Tibial nerve (tissue), 4 donors: ENCODE results near the gene CCND3. TPM values are rescaled to one million over a fixed set of nuclear protein-coding genes. Genes with fewer than 3 reads are reported as not detected.

ENCODE experiments used
- DNase-seq, 2 donors: peaks; one replicate each; pipeline ENCODE4 v3.0.0-alpha.2; 2019; ENCODE audit warnings: low spot score in 2 of 2
- H3K27ac ChIP-seq, 4 donors: fragments of 200-600 bp; sonication (generic) in 3 of 4; one replicate each; pipeline ENCODE4 v1.5.1; 2017 to 2019; ENCODE audit warnings: mild to moderate bottlenecking in 1 of 4
- H3K27me3 ChIP-seq, 2 donors: fragments of 200-600 bp; sonication (generic) in 1 of 2; one replicate each; pipeline versions ENCODE4 v1.5.1 to v1.6.0; 2017 to 2019
- H3K36me3 ChIP-seq, 3 donors: fragments of 200-600 bp; sonication (generic); one replicate each; pipeline ENCODE4 v1.5.1; 2018 to 2019
- H3K4me1 ChIP-seq, 4 donors: fragments of 200-600 bp; sonication (generic) in 3 of 4; one replicate each; pipeline ENCODE4 v1.5.1; 2017 to 2019
- H3K4me3 ChIP-seq, 4 donors: fragments of 200-600 bp; sonication (generic) in 3 of 4; one replicate each; pipeline ENCODE4 v1.5.1; 2017 to 2019; ENCODE audit warnings: mild to moderate bottlenecking in 1 of 4, moderate library complexity in 1 of 4
- H3K9me3 ChIP-seq, 4 donors: fragments of 200-600 bp; sonication (generic) in 3 of 4; one replicate each; pipeline ENCODE4 v1.5.1; 2017 to 2019
- EP300 ChIP-seq, 2 donors: sonication (generic); formaldehyde crosslinking; IDR thresholded peaks; one replicate each; pipeline ENCODE4 v1.6.1; 2017; ENCODE audit warnings: antibody characterized with exemption in 2 of 2, mild to moderate bottlenecking in 1 of 2
- POLR2A ChIP-seq, 2 donors: fragments of 450-650 bp; IDR thresholded peaks; one replicate each; pipeline ENCODE4 v1.6.1; 2017; ENCODE audit warnings: antibody characterized with exemption in 2 of 2, mild to moderate bottlenecking in 2 of 2, moderate library complexity in 2 of 2
- WGBS, 2 donors: methylation state at CpG; one replicate each; pipeline ENCODE4 v1.1.5; 2018; 5-methylcytosine and 5-hydroxymethylcytosine counted together
- total RNA-seq, 4 donors: library from RNA; depleted of rRNA; stranded (reverse); fragments of >200 nt; gene quantifications; one replicate each; pipeline ENCODE4 v1.1.0, GENCODE V29; 2016
- TF ChIP-seq, protein P1 (sequence below), 5 experiments: fragments of 200-600 bp in 3 of 5; fragments of 450-650 bp in 2 of 5; sonication (generic) in 3 of 5; IDR thresholded peaks; one replicate each; pipeline ENCODE4 v1.5.1; 2016 to 2019; ENCODE audit warnings: antibody characterized with exemption in 5 of 5, mild to moderate bottlenecking in 3 of 5, moderate library complexity in 2 of 5

Gene CCND3
- total RNA-seq, 4 donors from 2014 or later, result 175 to 325 (median 248) TPM

DNA sequence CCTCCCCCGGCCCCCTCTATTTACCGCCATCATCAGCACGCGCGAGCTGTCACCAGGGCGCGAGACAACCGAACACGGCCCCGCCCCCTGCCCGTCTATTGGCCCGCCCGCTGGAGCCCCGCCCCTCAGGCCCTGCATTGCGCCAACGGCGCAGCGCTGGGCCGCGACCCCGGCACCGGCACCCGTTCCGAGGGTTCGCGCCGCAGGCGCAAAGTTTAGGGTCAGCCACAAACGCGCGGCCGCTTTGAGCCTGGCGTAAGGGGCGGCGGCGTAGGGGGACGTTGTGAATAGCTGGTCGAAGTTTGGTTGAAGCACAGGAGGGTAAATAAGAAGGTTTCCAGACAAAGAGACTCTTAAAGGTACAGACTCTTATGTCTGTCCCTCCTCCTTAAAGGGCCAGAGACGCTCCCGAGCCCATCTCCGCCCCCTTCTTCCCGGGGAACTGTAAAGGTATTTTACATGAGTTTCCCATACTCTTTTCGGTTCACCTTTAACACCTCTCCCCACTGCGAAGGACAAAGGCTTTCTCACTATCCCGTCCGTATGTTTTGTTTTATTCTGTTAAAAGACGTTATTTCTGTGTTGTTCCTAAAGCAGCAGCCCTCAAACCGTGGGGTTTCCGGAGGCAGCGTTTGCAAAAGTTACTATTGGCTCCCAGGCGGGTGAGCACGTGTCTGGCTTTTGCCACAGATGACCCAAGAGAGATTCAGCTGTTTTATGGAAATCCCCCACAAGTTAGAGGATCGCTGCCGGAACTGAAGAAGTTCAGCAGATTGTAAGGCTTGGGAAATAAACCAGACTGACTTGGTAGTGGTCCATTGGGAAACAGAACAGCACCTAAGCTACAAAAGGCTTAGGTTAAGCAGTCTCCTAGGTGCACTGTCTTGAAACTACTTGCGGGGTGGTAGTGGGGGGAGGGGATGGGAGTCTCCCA lies 46.0 kb downstream of the CCND3 start, which contains the start of gene USP49:
TSS of gene USP49 (minus strand) at position 76 of the 934 bp plus-strand sequence. CDS start 88,392 bp downstream, outside the sequence.
- no peaks in the 10 kb centered on the region for H3K27me3 ChIP-seq
- TF ChIP-seq POLR2A (IDR thresholded peaks at IDR 0.05), result no peak
- TF ChIP-seq EP300 (IDR thresholded peaks at IDR 0.05), result peak; percentile 33 to 74
- TF ChIP-seq, protein P1, sequence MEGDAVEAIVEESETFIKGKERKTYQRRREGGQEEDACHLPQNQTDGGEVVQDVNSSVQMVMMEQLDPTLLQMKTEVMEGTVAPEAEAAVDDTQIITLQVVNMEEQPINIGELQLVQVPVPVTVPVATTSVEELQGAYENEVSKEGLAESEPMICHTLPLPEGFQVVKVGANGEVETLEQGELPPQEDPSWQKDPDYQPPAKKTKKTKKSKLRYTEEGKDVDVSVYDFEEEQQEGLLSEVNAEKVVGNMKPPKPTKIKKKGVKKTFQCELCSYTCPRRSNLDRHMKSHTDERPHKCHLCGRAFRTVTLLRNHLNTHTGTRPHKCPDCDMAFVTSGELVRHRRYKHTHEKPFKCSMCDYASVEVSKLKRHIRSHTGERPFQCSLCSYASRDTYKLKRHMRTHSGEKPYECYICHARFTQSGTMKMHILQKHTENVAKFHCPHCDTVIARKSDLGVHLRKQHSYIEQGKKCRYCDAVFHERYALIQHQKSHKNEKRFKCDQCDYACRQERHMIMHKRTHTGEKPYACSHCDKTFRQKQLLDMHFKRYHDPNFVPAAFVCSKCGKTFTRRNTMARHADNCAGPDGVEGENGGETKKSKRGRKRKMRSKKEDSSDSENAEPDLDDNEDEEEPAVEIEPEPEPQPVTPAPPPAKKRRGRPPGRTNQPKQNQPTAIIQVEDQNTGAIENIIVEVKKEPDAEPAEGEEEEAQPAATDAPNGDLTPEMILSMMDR (IDR thresholded peaks at IDR 0.05), result peak in 1 of 5 experiments; percentile 26
- peaks cover 0 to 27% (median 17%) of the 10 kb centered on the region in 4 donors for H3K4me1 ChIP-seq
- H3K27ac ChIP-seq, result peak within 1 kb of the TSS; percentile 10 to 90 (median 82)
- DNase-seq, result peak; percentile 83 to 86
- peaks cover 0 to 7% (median 0%) of the 10 kb centered on the region in 3 donors for H3K36me3 ChIP-seq
- peak within 1 kb of the TSS; percentile 46 to 97 (median 83) for H3K4me3 ChIP-seq
- H3K9me3 ChIP-seq, result no peaks in the 10 kb centered on the region
- WGBS, 2 donors, result 0 to 1% methylated on average over 28 to 43 of the region's 55 CpGs

DNA sequence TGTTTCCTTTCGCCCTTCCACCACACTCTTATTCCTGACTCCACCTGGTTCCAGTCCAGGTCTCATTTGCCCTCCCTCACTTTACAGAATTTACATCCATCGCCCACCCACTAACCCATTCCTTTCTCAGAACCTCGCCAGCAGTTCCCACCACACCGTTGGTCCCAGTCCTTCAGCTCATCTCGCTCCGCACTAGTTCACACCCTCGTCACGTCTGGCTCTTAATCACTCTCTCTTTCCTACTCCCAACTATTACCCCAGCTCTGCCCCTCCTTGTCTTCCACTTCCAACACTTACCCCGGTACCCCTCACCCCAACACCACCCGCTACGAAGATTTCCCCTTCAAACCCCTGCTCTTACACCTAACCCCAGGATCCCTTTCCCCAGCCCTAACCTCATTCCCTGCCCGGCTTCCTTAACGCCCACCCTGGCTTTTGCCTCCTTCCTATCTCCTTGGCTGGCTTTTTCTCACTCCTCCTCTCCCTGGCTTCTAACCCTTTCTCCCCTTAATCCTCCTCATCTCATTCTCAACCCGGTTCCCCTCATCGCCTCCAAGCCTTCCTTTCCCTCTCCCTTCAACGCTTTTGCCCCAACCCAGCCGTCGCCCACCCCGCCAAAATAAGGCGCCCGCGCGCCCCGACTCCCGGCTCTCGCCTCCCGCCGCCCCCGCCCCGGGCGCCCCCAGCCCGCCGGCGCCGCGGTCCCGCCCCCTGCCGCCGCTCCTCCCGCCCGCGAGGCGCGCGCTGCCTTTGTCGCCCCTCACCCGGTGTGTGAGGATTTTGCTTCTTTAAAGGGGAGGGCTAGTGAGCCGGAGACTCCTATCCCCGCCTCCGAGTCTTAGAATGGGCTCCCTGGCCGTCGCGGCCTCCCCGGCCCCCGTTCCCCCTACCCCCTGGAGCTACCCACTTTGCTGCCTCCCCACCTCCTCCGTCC lies 47.0 kb downstream of the CCND3 start:
- Histone ChIP-seq H3K27me3 (no peaks in the 10 kb centered on the region), H3K27ac (peak overlapping the region; percentile 10 to 90 (median 82)), H3K9me3 (no peaks in the 10 kb centered on the region), H3K36me3 (no peaks in the 10 kb centered on the region), H3K4me1 (peaks cover 0 to 27% (median 17%) of the 10 kb centered on the region in 4 donors), H3K4me3 (peak overlapping the region; percentile 46 to 97 (median 83))
- 2 to 3% methylated on average over 51 to 53 of the region's 56 CpGs for WGBS, 2 donors
- no peak for DNase-seq
- TF ChIP-seq, protein P1 (IDR thresholded peaks at IDR 0.05), result no peak
- no peak for TF ChIP-seq EP300 (IDR thresholded peaks at IDR 0.05)
- TF ChIP-seq POLR2A (IDR thresholded peaks at IDR 0.05), result no peak

DNA sequence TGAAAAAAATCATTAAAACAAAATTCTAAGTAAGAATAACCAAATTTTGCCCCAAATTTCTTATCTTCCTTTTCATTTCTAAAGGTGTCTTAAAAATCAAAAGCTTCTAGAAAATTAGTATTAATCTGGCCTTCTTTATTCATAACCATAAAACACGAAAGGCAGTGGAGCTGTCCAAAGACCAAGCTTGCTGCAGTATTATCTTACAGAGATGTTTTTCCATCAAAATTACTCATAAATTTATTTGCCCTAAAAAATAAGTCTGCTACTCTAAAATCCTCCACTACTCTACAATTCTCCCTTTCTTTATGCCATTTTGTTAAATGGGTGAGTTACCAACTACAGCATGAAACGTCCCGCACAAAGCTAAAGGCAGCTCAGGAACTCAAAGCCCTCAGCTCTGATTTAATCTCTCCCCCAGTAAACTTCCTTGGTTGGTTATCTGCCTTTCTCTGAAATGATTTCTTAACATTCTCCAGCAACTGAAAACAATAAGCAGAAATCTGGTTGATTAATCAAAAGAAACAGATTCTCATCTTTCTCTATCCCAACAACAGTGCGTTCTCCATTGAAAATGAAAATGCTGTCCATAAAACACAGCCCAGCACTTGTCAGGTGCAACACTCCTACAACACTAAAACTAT lies 48.6 kb downstream of the CCND3 start:
- TF ChIP-seq POLR2A (IDR thresholded peaks at IDR 0.05) (no peak), EP300 (IDR thresholded peaks at IDR 0.05) (no peak)
- TF ChIP-seq, protein P1 (IDR thresholded peaks at IDR 0.05), result no peak
- 52 to 60% methylated on average over 4 of the region's 4 CpGs for WGBS, 2 donors
- Histone ChIP-seq H3K27ac (no peak overlapping the region), H3K9me3 (no peaks in the 10 kb centered on the region), H3K4me1 (peaks cover 0 to 27% (median 17%) of the 10 kb centered on the region in 4 donors), H3K4me3 (no peak overlapping the region), H3K36me3 (no peaks in the 10 kb centered on the region), H3K27me3 (no peaks in the 10 kb centered on the region)
- DNase-seq, result no peak

DNA sequence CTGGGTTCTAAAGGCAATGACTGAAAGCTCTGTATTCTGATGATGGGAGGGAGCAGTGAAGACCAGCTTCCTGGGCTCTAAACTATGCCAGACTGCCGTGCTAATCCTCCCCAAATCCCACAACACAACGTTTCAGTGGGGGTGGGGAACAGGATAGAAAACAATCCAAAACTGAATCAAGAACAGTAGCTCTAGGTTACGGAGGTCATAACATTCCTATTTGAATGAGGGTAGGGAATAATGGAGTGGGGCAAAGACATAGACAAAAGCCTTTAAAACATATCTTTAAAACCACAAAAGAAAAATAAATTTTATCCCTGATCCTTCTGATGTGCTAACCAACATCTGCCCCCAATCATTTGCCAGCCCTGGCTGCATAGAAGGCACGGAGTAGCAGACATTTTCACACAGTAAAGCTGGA lies 54.3 kb downstream of the CCND3 start:
- Histone ChIP-seq H3K4me1 (no peaks in the 10 kb centered on the region), H3K4me3 (no peak overlapping the region), H3K27ac (no peak overlapping the region), H3K27me3 (no peaks in the 10 kb centered on the region), H3K36me3 (no peaks in the 10 kb centered on the region), H3K9me3 (no peaks in the 10 kb centered on the region)
- DNase-seq, result no peak
- 43 to 46% methylated on average over 4 of the region's 4 CpGs for WGBS, 2 donors
- TF ChIP-seq POLR2A (IDR thresholded peaks at IDR 0.05), result no peak
- TF ChIP-seq, protein P1 (IDR thresholded peaks at IDR 0.05), result no peak
- TF ChIP-seq EP300 (IDR thresholded peaks at IDR 0.05), result no peak
